H9 (cell line): ENCODE data around the gene SSTR5. TPM values are rescaled to one million over a fixed set of nuclear protein-coding genes. Genes with fewer than 3 reads are reported as not detected.

Experiments used
- DNase-seq: peaks from one replicate; pipeline ENCODE4 v3.0.0-alpha.2; 2017
- H2AFZ ChIP-seq: one replicate; pipeline ENCODE4 v1.6.1; 2013; ENCODE audit warnings: mild to moderate bottlenecking, low read length, control low read depth, moderate library complexity
- H2AK5ac ChIP-seq: 2 replicates; pipeline ENCODE4 v1.6.1; 2013; ENCODE audit warnings: low read length, control low read depth, mixed read lengths; ENCODE audit not compliant: insufficient read length
- H2BK120ac ChIP-seq: one replicate; pipeline ENCODE4 v1.6.1; 2013; ENCODE audit warnings: low read depth, mild to moderate bottlenecking, low read length, control low read depth, inconsistent platforms; ENCODE audit not compliant: poor library complexity, severe bottlenecking
- H2BK12ac ChIP-seq: 2 replicates; pipeline ENCODE4 v1.6.1; 2013; ENCODE audit warnings: low read length, control low read depth, mixed read lengths, low read depth; ENCODE audit not compliant: insufficient read length
- H2BK15ac ChIP-seq: 2 replicates; pipeline ENCODE4 v1.6.1; 2013; ENCODE audit warnings: low read depth, low read length, control low read depth
- H2BK20ac ChIP-seq: one replicate; pipeline ENCODE4 v1.6.1; 2013; ENCODE audit warnings: low read depth, mild to moderate bottlenecking, low read length, control low read depth, inconsistent platforms; ENCODE audit not compliant: poor library complexity, severe bottlenecking
- H2BK5ac ChIP-seq: 2 replicates; pipeline ENCODE4 v1.6.1; 2013; ENCODE audit warnings: low read length, control low read depth, mixed read lengths; ENCODE audit not compliant: insufficient read length
- H3K14ac ChIP-seq: 2 replicates; pipeline ENCODE4 v1.6.1; 2013; ENCODE audit warnings: low read length, control low read depth; ENCODE audit not compliant: insufficient read depth
- H3K18ac ChIP-seq: 2 replicates; pipeline ENCODE4 v1.6.1; 2013; ENCODE audit warnings: low read depth, mild to moderate bottlenecking, mixed read lengths, low read length, control low read depth; ENCODE audit not compliant: insufficient read length
- H3K23ac ChIP-seq: 2 replicates; pipeline ENCODE4 v1.6.1; 2013; ENCODE audit warnings: low read length, control low read depth, mixed read lengths, low read depth; ENCODE audit not compliant: insufficient read length
- H3K23me2 ChIP-seq: 2 replicates; pipeline ENCODE4 v1.6.1; 2013; ENCODE audit warnings: low read depth, mild to moderate bottlenecking, mixed read lengths, low read length, control low read depth; ENCODE audit not compliant: insufficient read length, poor library complexity, severe bottlenecking
- H3K27ac ChIP-seq: 2 replicates; pipeline ENCODE4 v1.5.1; 2013; ENCODE audit warnings: low read length, control low read depth, mixed read lengths, low read depth; ENCODE audit not compliant: insufficient read length
- H3K27me3 ChIP-seq: 2 replicates; pipeline ENCODE4 v1.6.1; 2013; ENCODE audit warnings: low read length, control low read depth, inconsistent platforms; ENCODE audit not compliant: insufficient read depth
- H3K4ac ChIP-seq: 2 replicates; pipeline ENCODE4 v1.6.1; 2013; ENCODE audit warnings: low read depth, mild to moderate bottlenecking, control low read depth, inconsistent platforms, low read length, moderate library complexity
- H3K4me1 ChIP-seq: 2 replicates; pipeline ENCODE4 v1.6.1; 2013; ENCODE audit warnings: low read length, control low read depth, inconsistent platforms; ENCODE audit not compliant: insufficient read depth
- H3K4me2 ChIP-seq: 2 replicates; pipeline ENCODE4 v1.6.1; 2013; ENCODE audit warnings: low read length, control low read depth, mixed read lengths; ENCODE audit not compliant: insufficient read length, insufficient read depth
- H3K56ac ChIP-seq: 2 replicates; pipeline ENCODE4 v1.6.1; 2013; ENCODE audit warnings: low read depth, mild to moderate bottlenecking, mixed read lengths, low read length, control low read depth; ENCODE audit not compliant: insufficient read length
- H3K79me1 ChIP-seq: 2 replicates; pipeline ENCODE4 v1.6.1; 2013; ENCODE audit warnings: low read depth, mild to moderate bottlenecking, moderate library complexity, low read length, control low read depth, inconsistent platforms; ENCODE audit not compliant: insufficient read depth, poor library complexity, severe bottlenecking
- H3K79me2 ChIP-seq: 2 replicates; pipeline ENCODE4 v1.6.1; 2013; ENCODE audit warnings: low read length, control low read depth, inconsistent platforms; ENCODE audit not compliant: insufficient read depth
- H3K9ac ChIP-seq: 2 replicates; pipeline ENCODE4 v1.6.1; 2013; ENCODE audit warnings: low read length, control low read depth, mixed read lengths; ENCODE audit not compliant: insufficient read length; ENCODE audit errors: extremely low read depth
- H3K9me3 ChIP-seq: one replicate; pipeline ENCODE4 v1.6.1; 2013; ENCODE audit warnings: low read depth, low read length, inconsistent platforms; ENCODE audit not compliant: control insufficient read depth
- H3T11ph ChIP-seq: one replicate; pipeline ENCODE4 v1.6.1; 2013; ENCODE audit warnings: mild to moderate bottlenecking, low read length, control low read depth, inconsistent platforms
- H4K20me1 ChIP-seq: one replicate; pipeline ENCODE4 v1.6.1; 2013; ENCODE audit not compliant: control insufficient read depth, insufficient read length, insufficient read depth
- H4K5ac ChIP-seq: 2 replicates; pipeline ENCODE4 v1.6.1; 2013; ENCODE audit warnings: low read depth, mild to moderate bottlenecking, mixed read lengths, low read length, control low read depth; ENCODE audit not compliant: insufficient read length
- H4K8ac ChIP-seq: replicated peaks from 2 replicates; pipeline ENCODE4 v1.6.1; 2013; ENCODE audit warnings: low read length, control low read depth, mixed read lengths, low read depth; ENCODE audit not compliant: insufficient read length
- H4K91ac ChIP-seq: 2 replicates; pipeline ENCODE4 v1.6.1; 2013; ENCODE audit warnings: low read depth, mild to moderate bottlenecking, moderate library complexity, mixed read lengths, low read length, control low read depth; ENCODE audit not compliant: insufficient read length
- H3K27ac Mint-ChIP-seq, 3 experiments: 2 replicates in 2 of 3; 3 replicates in 1 of 3; pipeline ENCODE4 v1.8.0; 2020 to 2021; ENCODE audit warnings: mixed read lengths in 3 of 3, mild to moderate bottlenecking in 1 of 3, moderate library complexity in 1 of 3
- H3K27me3 Mint-ChIP-seq: 2 replicates; pipeline ENCODE4 v1.8.0; 2021; ENCODE audit warnings: low read depth, mild to moderate bottlenecking, moderate library complexity, mixed read lengths
- H3K36me3 Mint-ChIP-seq, 3 experiments: 2 replicates in 2 of 3; 3 replicates in 1 of 3; pipeline ENCODE4 v1.8.0; 2020 to 2021; ENCODE audit warnings: low read depth in 3 of 3, mixed read lengths in 3 of 3; ENCODE audit not compliant: insufficient read depth in 1 of 3
- H3K4me1 Mint-ChIP-seq, 2 experiments: 2 replicates each; pipeline ENCODE4 v1.8.0; 2020; ENCODE audit warnings: mixed read lengths in 2 of 2
- H3K4me3 Mint-ChIP-seq, 2 experiments: 2 replicates in 1 of 2; 3 replicates in 1 of 2; pipeline ENCODE4 v1.8.0; 2020 to 2021; ENCODE audit warnings: mild to moderate bottlenecking in 2 of 2, mixed read lengths in 2 of 2, moderate library complexity in 1 of 2
- H3K9me3 Mint-ChIP-seq, 2 experiments: 2 replicates in 1 of 2; 3 replicates in 1 of 2; pipeline ENCODE4 v1.8.0; 2020; ENCODE audit warnings: mild to moderate bottlenecking in 2 of 2, mixed read lengths in 2 of 2, moderate library complexity in 1 of 2
- CTCF ChIP-seq: fragments of 200-600 bp; sonication (generic); conservative IDR thresholded peaks from 3 replicates; pipeline ENCODE4 v1.8.0; 2021; ENCODE audit warnings: antibody characterized with exemption, mild to moderate bottlenecking
- WGBS: extraction: QIAGEN DNeasy Blood & Tissue Kit; methylation state at CpG from one replicate; pipeline ENCODE4 v1.1.7; 2013; ENCODE audit warnings: missing lambda C conversion rate, low lambda C conversion rate, mixed read lengths; ENCODE audit not compliant: insufficient read length; ENCODE audit errors: extremely low coverage; 5-methylcytosine and 5-hydroxymethylcytosine counted together
- total RNA-seq: library from RNA; stranded (reverse); gene quantifications from 2 replicates; pipeline ENCODE4 v1.2.1, GENCODE V29; 2021

The SSTR5 gene
- total RNA-seq, 1 experiment from 2014 or later: 0.22 TPM

- no peak overlapping the region for H4K5ac ChIP-seq
- no peak overlapping the region for H3K56ac ChIP-seq
- no peak overlapping the region for H3T11ph ChIP-seq
- H3K27ac Mint-ChIP-seq: no peak overlapping the region
- H3K4me3 Mint-ChIP-seq: no peak overlapping the region
- no peak overlapping the region for H4K8ac ChIP-seq
- no peaks in the 10 kb centered on the region for H3K79me2 ChIP-seq
- H3K4ac ChIP-seq: no peak overlapping the region
- no peak overlapping the region for H2BK15ac ChIP-seq
- no peaks in the 10 kb centered on the region for H3K36me3 Mint-ChIP-seq
- H2AK5ac ChIP-seq: no peak overlapping the region
- H3K9me3 Mint-ChIP-seq: no peaks in the 10 kb centered on the region
- H3K9ac ChIP-seq: no peak overlapping the region
- H3K27ac ChIP-seq: no peak overlapping the region
- H3K4me1 Mint-ChIP-seq: 0 out of 4 replicates have a peak, but pooled peaks cover 0 to 2% of the 10 kb centered on the region in 2 experiments
- H3K23me2 ChIP-seq: peaks cover 4% of the 10 kb centered on the region
- WGBS: no CpG with 5 or more reads among the region's 16 CpGs
- H3K14ac ChIP-seq: no peak overlapping the region
- H2BK20ac ChIP-seq: no peak overlapping the region
- DNase-seq: no peak
- no peak overlapping the region for H3K23ac ChIP-seq
- H2BK5ac ChIP-seq: no peak overlapping the region
- no peak overlapping the region for H2AFZ ChIP-seq
- no peaks in the 10 kb centered on the region for H3K27me3 ChIP-seq
- TF ChIP-seq CTCF: no peak
- H3K9me3 ChIP-seq: no peaks in the 10 kb centered on the region
- no peak overlapping the region for H4K91ac ChIP-seq
- no peaks in the 10 kb centered on the region for H3K79me1 ChIP-seq
- no peaks in the 10 kb centered on the region for H3K4me1 ChIP-seq
- no peak overlapping the region for H2BK12ac ChIP-seq
- peaks cover 2% of the 10 kb centered on the region; the same call in 1 of the 2 replicates for H3K27me3 Mint-ChIP-seq
- no peak overlapping the region for H3K4me2 ChIP-seq
- H3K18ac ChIP-seq: no peak overlapping the region
- no peak overlapping the region for H2BK120ac ChIP-seq
- no peaks in the 10 kb centered on the region for H4K20me1 ChIP-seq
Observed at GRCh38 chr16:1047801-1048200, 24.7 kb upstream of the SSTR5 start.
